ENCODE results near the gene WDR4.
"Not testable (repeated sequence)": the region's sequence is repeated elsewhere in the genome, so short reads cannot be mapped to it uniquely, and the experiment has no call there.

The WDR4 gene

DNA sequence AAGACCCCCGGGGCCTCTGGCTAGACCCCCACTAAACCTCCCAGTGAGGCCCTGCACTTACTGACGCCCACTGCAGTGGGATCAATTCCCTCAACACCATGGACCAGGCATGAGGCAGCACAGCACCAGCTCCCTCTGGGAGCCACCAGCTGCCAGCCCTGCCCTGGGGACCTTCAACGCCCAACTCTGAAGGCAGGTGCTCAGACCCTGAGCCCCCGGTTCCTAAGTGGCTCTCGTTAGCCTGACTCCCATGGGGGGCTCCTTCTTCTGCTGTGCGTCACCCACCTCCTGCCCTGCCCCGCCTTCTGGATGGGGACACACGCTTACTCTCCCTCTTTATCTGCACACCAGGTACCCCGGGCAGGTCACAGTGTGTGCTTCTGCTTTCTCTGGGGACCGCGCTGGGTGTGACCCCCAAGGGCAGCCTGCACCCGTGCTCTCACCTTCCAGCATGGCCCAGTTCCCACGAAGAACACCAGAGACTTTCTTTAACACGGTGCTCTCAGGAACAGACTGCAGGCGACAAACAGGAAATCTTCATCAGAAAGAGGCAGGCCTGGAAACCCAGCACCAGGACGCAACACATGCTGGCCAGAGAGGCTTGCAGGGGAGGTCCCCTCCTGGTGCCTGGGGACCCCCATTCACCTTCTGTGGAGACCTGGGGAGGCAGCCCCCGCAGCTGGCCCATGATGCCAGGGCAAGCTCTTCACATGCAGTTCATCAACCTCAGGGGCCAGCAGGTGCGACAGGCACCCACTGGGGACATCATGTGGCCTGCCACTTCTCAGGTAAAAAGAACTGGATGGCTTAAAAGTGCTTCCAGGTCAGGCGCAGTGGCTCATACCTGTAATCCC, 27.3 kb downstream of the WDR4 start:
- DNase-seq: no peak

DNA sequence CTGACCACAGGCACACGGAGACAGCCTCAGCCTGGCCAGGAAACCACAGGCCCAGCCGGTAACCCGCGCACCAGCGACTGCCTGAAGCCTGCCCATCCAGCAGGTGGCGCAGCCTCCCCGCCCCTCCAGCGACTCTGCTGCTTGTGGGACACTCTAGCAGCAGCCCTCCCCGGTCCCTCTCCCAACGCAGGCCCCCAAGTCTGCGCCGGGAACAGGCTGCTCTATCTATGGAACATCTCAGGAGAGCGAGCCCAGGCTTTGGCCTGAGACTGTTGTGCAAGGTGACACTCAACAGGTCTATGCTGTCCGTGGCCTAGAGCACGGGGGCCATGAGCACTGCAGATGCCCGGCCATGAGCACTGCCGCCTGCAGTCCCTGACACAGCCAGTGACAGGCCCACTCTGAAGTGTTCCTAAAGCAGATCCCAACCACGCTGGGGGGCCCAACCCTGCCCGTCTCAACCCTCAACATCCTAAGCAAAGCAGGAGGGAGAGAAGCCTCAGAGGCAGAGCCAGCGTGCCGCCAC, 28.4 kb downstream of the WDR4 start:
- no peak for DNase-seq

DNA sequence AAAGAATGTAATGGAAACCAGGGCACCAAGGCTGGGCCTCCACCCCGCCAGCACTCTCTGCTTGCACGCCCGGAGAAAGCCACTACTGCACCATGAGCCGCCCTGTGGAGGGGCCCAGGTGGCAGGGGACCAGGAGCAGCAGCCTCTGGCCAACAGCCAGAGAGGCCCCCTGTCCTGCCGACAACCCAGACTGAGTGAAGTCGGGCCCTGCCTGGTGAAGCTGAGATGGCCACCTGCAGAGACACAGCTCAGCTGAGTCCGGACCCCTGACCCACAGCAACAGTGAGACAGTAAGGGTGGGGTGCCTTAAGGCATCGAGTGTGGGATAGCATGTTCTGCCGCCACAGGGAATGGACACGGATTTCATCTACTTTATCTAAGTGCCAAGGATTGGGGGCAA, 28.9 kb downstream of the WDR4 start:
- DNase-seq: no peak

DNA sequence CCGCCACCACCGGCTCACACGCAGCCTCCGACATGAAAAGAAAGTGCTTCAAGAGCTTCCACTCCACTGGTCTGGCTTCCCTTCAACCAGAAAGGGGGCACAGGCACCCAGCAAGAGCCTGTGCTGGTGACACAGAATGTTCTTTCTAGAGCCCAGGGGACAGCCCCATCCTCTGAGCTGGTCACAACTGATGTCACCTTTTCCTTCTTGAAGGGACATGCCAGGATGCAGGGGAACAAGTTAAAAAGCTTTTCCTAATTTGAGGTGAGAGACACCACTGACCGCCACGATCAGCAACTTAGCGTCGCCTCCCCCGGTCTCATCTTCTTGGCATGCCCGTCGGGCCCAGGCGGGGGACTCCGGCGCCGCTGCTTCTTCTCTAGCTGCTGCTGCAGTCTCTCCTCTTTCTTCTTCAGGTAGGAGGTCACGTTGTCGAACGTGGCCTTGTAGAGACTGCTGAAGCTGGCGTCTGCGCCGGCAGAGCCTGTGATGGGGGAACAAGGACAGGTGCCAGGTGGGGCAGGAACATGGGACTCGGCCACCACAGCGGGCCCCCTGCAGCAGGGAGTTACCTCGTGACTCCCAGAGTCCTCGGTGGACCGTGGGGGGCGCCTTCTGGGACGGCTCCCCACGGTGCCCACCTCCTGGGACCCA, 29.5 kb downstream of the WDR4 start:
- no peak for DNase-seq

DNA sequence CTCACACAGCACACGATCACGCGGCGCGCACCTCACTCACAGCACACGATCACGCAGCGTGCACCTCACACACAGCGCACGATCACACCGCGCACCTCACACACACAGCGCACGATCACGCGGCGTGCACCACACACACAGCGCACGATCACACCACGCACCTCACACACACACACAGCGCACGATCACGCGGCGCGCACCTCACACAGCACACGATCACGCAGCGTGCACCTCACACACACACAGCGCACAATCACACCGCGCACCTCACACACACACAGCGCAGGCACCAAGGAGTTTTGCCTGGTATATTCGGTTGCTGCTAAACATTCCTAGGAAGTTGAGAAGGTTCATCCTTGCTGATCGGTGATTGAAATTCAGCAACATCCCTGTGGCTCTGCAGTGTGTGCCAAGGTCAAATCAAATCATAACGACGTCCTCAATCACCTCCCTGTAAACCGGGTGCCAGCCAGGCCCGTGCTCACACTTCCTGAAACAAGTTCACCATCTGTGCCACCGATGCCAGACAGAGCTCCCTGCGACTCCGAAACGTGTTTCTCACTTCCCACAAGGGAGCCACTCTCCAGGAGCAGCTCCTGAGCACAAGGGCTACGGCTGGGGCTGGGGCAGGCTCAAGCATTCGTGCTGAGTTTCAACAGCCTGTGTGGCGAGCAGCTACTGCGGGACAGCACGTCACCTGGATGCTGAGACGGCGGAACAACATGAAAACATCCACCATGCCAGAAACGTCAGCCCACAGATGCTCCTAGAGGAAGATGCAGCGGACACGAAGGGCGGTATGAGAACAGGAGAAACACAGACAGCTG, 30.2 kb downstream of the WDR4 start:
- no peak for DNase-seq

DNA sequence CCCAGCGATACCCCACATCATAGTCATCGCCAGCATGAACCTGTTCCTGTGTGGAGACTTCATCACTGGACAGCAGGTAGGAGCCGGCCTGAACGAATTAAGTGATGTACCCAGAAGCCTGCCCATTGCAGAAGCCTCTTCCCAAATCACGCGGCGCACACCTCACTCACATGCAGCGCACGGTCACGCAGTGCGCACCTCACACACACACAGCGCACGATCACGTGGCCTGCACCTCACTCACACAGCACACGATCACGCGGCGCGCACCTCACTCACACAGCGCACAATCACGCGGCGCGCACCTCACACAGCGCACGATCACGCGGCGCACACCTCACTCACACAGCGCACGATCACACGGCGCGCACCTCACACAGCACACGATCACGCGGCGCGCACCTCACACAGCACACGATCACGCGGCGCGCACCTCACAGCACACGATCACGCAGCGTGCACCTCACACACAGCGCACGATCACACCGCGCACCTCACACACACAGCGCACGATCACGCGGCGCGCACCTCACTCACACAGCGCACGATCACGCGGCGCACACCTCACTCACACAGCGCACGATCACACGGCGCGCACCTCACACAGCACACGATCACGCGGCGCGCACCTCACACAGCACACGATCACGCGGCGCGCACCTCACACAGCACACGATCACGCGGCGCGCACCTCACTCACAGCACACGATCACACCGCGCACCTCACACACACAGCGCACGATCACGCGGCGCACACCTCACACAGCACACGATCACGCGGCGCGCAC, 31.0 kb downstream of the WDR4 start:
- DNase-seq: not testable (repeated sequence)

DNA sequence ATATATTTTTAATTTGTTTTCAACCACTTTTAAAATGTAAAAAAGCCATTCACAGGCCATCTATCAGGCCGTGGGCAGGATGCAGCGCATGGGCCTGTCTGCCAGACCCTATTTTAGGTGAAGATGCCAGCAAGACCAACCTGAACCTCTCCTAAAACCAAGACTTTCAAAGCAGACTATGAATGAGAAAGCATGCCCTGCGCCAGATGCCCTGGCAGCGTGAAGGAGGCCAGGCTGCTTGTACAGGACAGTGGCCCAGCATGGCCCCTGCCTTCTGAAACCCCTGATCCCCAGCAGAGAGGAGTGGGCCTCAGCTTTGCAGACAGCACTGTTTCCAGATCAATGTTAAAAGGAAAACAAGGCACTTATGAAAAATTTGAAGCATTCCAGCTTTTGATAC, 31.6 kb downstream of the WDR4 start:
- DNase-seq: no peak

DNA sequence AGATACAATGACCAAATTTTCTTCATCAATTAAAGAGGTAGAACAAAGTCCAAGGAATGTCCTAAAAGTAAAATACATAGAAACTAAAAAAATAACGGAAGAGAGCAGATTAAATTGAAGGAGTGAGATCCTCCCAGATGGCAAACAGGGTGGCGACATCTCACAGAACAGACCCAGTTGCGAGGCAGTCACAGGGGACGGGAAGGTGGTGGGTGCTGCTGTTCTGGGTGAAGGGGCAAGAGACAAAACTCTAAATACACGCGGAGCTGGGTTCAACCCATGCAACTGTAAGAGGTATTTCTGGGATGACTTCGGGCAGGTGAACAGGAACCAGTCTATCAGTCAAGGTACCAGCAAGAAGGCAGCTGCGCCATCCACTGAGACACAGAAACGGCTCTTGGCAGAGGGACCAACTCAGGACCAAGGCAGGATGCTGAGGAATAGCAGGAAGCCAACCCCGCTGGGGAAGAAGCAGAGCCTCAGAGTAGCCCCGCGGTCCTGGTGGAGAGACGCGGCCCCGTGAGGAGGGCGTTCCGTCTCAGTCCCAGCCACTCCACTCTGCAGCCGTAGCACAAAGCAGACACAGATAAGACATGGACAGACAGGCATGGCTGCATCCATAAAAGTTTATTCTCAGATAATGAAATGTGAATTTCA, 32.2 kb downstream of the WDR4 start:
- DNase-seq: no peak

DNA sequence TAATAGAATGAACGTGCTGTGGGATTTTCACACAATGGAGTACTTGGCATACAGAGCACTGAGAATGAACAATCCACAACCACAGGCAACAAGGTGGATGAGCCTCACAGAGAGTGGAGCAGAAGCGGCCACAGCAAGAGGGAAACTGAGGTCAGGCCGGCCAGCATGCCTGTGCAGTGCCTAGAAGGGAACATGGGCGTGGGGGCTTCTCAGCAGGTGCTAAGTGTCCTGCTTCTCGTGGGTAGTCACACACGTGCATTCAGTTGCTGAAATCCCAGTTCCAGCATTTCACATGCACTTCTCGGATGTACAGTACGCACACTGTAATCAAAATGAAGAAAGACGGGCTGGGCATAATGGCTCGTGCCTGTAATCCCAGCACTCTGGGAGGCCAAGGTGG, 33.1 kb downstream of the WDR4 start:
- no peak for DNase-seq

DNA sequence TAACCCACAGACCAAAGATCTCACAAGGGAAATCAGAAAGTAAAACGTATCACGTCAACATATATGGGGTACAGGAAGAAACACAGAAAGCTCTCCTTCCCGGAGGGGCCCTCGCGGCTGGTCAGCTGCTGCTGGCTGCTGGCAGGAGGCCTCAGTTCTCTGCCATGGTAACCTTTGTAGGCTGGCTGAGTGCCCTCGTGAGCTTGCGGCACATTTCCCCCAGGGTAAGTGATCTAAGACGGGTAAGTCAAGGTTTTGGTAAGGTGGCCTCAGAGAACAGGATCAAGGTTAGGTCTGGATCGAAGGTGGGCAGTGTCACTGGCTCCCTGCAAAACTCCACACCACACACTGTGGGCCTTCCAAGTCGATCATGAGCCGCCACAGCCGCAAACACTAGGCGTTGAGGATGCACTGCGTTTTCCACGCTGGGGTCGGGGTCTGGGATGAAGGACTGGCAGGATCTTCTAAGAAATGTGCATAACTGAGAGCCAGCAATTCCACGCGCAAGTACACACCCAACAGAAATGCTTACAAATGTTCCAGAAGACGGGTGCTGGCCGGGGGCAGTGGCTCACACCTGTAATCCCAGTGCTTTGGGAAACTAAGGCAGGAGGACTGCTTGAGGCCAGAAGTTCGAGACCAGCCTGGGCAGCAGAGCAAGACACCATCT, 33.9 kb downstream of the WDR4 start:
- peak in 1 of 2 donors; percentile 23 for DNase-seq

DNA sequence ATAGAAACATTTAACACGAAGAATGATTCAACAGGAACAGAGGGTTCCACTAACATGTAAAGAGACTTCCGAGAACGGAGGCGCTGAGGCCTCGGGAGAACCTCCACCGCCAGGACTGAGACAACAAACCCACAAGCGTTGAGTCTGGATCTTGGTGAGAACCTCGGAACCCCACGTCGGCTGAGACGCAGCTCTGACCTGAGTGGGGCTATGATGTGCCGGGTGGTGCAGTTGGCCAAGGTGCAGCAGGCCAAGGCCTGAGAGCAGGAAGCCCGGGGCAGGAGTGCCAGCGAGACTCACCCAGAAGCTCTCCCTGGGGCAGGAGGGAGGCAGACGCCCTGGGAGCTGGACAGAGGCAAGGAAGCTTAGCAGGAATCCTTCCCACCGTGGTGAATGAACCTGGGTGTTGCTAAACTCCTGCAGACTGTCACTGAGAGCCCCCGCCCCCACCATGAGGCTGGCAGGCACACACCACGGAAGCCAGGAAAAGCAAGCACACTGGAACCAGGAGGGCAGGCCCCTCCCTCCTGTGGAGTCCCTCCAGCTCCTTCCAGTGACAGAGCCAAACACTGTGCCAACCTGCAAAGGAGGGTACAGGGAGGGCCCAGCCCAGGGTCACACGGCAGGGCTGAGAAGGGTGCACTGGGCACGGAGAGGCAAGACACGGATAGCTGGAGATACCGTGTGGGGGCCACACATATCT, 34.8 kb downstream of the WDR4 start:
- peak in 1 of 2 donors; percentile 30 for DNase-seq

DNA sequence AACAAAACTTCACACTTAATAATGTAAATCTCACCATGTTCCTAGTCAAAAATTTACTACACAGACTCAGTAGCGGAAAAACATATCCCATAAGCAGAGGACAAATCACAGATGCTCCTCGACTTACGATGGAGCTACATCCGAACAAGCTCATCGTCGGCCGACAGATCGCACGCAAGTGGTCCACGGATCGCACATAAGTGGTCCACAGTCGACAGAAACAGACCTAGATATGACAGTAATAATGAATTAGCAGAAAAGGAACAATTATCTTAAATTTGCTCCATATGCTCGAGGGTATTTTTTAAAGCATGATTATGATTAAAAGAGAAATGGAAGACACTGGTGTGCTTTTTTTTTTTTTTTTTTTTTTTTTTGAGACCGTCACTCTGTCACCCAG, 36.3 kb downstream of the WDR4 start:
- DNase-seq: no peak

DNA sequence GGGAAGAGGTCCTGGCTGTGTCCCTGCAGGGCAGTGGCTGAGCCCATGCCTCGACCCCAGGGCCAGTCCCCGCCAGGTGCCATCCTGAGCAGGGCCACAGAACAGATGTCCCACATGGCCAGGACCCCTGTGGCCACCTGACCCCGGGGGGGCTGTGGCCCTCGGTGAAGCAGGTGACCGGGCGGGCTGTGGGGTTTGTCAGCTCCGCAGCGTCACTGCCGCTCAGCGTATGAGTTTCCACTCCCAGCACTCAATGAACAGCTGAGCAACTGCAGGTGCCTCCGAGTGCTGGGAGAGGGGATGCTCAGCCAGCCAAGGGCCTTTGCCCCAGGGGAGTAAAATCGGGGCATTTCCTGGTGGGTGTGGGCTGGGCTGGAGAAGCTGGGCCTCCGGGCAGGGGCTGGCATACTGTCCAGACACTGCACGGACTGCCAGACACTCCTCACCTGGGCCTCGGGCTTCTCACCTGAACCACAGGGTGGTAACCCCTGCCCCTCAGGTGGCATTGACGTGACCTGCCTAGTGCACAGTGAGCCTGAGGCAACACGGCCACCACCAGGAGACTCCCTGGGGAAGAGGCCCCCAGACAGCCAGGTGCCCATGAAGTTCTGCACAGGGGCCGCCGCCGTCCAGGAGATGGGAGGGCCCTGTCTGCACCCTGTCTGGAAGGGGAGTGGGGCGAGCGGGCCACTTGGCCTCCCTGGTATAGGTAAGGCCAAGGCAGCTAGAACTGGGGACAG, 37.3 kb downstream of the WDR4 start:
- not testable (repeated sequence) for DNase-seq

DNA sequence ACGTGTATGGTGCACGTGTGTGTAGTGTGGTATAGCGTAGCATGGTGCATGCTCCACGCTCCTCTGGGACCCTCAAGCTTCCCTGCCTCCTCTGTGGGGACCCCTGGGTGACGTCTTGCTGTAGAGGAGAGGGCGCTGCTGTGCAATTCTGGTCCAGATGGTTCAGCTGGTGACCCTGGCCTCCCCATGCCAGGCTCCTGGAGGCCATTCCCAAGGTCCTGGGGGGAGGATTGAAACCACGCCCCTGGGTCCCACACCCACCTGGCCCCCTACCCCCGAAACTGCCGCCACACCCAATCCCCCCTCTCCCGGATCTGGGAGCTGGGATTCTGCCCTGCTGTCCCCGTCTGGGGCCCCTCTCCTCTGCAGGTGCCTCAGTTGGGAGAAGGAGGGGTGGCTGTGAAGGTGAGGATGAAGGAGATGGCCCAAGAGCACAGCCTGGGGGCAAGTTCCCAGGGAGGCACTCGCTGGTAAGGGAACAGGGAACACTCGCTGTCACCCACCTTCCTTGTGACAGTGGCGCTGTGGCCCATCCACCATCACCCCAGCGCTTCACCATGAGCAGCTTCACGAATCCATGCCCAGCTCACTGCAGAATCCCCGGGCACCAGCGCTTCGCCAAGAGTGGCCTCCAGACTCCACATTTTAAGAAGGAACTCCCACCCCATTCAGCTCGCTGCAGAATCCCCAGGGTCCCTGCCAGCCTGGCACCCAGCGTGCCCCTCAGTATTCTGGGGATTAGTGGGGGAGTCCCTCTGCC, 38.0 kb downstream of the WDR4 start:
- DNase-seq: no peak

DNA sequence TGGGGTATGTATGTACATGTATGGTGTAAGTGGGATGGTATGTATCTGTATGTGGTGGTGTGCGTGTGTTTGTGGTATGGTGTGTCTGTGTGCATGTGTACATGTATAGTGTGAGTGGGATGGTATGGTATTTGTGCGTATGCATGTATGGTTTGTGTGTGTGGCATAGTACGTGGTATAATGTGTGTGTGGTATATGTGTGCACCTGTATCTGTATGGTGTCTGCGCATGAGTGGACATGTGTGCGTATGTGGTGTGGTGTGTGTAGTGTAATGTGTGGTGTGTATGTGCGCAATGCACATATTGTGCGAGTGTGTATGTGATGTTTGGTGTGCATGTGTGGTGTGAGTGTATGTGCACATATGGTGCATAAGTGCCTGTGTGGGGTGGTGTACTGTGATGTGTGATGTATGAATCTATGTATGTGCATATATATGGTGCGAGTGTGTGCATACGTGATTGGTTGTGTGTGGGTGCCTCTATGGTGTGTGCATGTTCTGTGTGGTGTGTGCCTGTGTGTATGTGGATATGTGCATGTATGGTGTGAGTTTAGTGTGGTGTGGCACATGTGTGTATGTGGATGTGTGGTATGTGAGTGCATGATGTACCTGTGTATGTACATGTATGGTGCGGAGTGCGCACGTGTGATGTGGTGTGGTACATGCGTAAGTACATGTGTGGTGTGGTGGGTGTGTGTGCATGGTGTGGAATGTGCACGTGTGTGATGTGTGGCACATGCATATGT, 38.8 kb downstream of the WDR4 start:
- DNase-seq: no peak

DNA sequence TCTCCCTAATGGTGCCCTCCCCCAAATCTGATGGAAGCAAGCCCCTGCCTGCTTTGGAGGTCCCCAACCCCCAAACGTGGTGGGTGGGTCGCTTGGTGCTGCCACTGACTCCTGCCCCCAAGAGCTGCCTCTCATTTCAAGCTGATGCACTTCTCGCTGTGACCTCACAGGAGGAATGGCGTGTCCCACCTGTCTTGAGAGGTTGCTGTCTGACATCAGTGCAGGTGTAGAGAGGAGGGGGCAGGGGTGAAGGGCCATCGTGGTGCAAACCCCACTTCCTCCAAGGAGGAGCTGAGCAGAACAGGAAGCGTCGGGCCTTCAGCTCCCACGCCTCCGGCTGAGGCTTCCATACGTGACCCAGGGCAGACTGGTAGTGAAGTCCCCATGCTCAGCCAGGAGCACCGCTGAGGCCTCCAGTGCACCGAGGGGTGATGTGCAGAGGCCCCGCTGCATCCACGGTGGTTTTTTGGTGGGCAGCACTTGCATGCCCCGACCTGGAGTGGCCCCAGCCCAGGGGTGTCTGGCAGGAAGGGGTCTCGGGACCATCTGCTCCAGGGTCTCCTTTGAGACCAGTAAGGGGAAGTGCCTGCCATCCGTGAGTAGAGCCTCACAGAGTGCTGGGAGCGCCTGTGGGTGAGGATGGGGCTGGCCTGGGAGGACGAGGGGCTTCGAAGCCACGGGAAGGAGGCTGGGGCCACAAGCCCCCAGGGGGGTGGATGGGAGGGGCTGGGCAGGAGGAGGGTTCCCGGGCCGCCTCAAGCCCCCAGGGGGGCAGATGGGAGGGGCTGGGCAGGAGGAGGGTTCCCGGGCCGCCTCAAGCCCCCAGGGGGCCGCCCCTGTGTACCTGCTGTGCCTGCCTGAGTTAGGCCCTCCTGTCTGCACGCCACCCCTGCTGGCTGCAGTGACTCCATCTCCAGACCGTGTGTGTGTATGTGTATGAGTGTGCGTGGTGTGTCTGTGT, 39.8 kb downstream of the WDR4 start:
- DNase-seq: no peak

DNA sequence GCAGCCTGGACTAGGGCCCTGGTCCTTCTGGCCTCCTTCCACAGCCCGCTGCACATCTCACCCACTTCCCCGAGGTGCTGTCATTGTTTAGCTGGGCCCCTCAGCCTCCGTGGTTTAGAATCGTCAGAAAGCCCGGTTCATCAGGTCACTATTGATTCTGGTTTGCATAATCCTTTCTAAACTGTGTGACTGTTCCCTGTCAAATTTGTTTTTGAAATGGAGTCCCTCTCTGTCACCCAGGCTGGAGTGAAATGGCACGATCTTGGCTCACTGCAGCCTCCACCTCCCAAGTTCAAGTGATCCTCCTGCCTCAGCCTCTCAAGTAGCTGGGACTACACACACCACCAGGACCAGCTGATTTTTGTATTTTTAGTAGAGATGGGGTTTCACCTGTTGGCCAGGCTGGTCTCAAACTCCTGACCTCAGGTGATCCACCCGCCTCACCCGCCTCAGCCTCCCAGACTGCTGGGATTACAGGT, 41.1 kb downstream of the WDR4 start:
- not testable (repeated sequence) for DNase-seq
